Effector memory CD4-positive, alpha-beta T cell (primary cell): ENCODE results near the gene LIMS2.

Experiments
- DNase-seq, 3 donors: peaks; one replicate each; pipeline ENCODE4 v3.0.0-alpha.2; 2020
- H3K27ac ChIP-seq: 2 replicates; pipeline ENCODE4 v1.7.0; 2013; ENCODE audit warnings: mild to moderate bottlenecking, low read length, moderate library complexity; ENCODE audit not compliant: insufficient read depth, poor library complexity, severe bottlenecking
- H3K27me3 ChIP-seq: replicated peaks from 2 replicates; pipeline ENCODE4 v1.7.0; 2013; ENCODE audit warnings: mild to moderate bottlenecking, low read length; ENCODE audit not compliant: insufficient read depth, control insufficient read depth, poor library complexity, severe bottlenecking
- H3K36me3 ChIP-seq: 2 replicates; pipeline ENCODE4 v1.7.0; 2013; ENCODE audit warnings: mild to moderate bottlenecking, low read length, moderate library complexity; ENCODE audit not compliant: control insufficient read depth, insufficient read depth
- H3K4me1 ChIP-seq: 2 replicates; pipeline ENCODE4 v1.7.0; 2013; ENCODE audit warnings: low read length, mild to moderate bottlenecking; ENCODE audit not compliant: control insufficient read depth, insufficient read depth, poor library complexity, severe bottlenecking
- H3K4me3 ChIP-seq: 2 replicates; pipeline ENCODE4 v1.7.0; 2013; ENCODE audit warnings: low read length, low read depth, mild to moderate bottlenecking; ENCODE audit not compliant: insufficient read depth, poor library complexity, severe bottlenecking
- H3K9me3 ChIP-seq: 2 replicates; pipeline ENCODE4 v1.7.0; 2013; ENCODE audit warnings: mild to moderate bottlenecking, low read length, moderate library complexity; ENCODE audit not compliant: control insufficient read depth

LIMS2 gene

DNA sequence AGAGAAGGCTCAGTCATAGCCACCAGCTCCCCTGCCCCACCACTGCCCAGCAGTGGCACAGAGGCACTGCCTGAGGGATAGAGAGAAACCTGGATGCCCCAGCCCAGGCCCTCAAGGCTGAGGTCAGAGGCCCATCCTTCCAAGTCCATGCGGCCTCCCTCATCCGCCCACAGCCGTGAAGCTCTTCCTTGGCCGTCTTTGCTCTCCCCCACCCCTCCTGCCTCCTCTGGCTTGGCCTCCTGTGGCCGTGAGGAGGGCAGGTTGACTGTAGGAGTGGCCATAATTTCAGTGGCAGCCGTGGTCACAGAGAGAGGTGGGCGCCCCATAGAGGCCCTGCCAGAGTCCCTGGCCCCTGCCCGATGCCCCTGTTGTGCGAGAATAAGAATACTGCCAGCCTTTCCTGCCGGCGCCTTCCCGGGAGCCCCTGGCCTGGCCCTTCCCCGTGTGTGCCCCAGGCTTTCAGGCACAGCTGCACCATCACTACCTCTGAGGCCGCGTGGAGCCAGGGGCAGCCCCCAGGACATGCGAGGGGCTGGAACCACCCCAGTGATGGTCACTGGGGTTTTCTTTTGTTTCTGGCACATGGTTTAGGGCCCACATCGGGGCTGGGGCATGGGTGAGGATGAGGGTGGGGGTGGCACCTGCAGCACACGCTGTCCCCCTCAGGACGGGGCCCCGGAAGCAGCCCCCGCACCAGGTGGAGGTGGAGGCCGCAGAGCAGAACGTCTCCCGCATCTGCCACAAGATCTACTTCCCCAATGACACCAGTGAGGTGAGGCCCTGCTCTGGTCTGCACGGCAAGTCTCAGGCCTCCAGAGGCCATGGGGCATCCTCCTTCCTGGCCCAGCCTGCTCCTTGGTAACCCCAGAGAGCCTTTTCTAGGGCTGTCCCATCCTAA lies 42.5 kb downstream of the LIMS2 start:
- Histone ChIP-seq H3K27ac (no peak overlapping the region), H3K27me3 (no peaks in the 10 kb centered on the region), H3K9me3 (no peaks in the 10 kb centered on the region), H3K36me3 (no peaks in the 10 kb centered on the region), H3K4me1 (peaks cover 36% of the 10 kb centered on the region), H3K4me3 (no peak overlapping the region)
- DNase-seq = no peak

DNA sequence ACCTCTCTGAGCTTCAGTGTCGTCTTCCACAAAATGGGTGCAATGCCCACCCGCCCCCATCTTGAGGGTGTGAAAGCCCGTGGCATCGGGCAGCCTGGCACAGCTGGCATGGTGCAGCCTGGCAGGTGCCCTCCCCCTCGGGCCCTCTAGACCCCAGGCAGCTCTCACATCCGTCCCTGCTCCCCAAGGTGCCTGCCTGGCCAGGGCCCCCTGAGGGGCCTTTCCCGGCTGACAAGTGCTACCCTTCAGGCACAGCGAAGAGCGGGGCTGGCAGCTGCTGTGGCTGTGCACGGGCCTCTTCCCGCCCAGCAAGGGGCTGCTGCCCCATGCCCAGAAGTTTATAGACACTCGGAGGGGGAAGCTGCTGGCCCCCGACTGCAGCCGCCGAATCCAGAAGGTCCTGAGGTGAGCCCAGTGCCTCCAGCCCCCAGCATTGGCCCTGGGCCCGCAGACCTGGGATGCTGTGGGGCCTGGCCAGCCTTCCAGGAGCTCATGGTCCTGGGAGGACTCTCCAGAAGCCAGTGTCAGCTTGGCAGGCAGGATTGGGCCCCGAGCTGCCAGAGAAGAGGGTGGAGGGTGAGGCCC lies 43.2 kb downstream of the LIMS2 start:
- Histone ChIP-seq H3K9me3 (no peaks in the 10 kb centered on the region), H3K4me1 (peaks cover 28% of the 10 kb centered on the region), H3K36me3 (no peaks in the 10 kb centered on the region), H3K4me3 (no peak overlapping the region), H3K27me3 (no peaks in the 10 kb centered on the region), H3K27ac (no peak overlapping the region)
- DNase-seq = no peak

- H3K36me3 ChIP-seq = no peaks in the 10 kb centered on the region
- no peaks in the 10 kb centered on the region for H3K9me3 ChIP-seq
- no peak for DNase-seq
- H3K27me3 ChIP-seq = no peaks in the 10 kb centered on the region
- no peak overlapping the region for H3K4me3 ChIP-seq
- peaks cover 23% of the 10 kb centered on the region for H3K4me1 ChIP-seq
- no peak overlapping the region for H3K27ac ChIP-seq
Measured at GRCh38 chr2:127631541-127631996, 43.8 kb downstream of the LIMS2 start.

GRCh38 chr2:127630864-127631540 lies 44.3 kb downstream of the LIMS2 start:
- Histone ChIP-seq H3K9me3 (no peaks in the 10 kb centered on the region), H3K4me3 (no peak overlapping the region), H3K4me1 (peaks cover 18% of the 10 kb centered on the region), H3K27ac (no peak overlapping the region), H3K27me3 (no peaks in the 10 kb centered on the region), H3K36me3 (no peaks in the 10 kb centered on the region)
- DNase-seq = no peak

DNA sequence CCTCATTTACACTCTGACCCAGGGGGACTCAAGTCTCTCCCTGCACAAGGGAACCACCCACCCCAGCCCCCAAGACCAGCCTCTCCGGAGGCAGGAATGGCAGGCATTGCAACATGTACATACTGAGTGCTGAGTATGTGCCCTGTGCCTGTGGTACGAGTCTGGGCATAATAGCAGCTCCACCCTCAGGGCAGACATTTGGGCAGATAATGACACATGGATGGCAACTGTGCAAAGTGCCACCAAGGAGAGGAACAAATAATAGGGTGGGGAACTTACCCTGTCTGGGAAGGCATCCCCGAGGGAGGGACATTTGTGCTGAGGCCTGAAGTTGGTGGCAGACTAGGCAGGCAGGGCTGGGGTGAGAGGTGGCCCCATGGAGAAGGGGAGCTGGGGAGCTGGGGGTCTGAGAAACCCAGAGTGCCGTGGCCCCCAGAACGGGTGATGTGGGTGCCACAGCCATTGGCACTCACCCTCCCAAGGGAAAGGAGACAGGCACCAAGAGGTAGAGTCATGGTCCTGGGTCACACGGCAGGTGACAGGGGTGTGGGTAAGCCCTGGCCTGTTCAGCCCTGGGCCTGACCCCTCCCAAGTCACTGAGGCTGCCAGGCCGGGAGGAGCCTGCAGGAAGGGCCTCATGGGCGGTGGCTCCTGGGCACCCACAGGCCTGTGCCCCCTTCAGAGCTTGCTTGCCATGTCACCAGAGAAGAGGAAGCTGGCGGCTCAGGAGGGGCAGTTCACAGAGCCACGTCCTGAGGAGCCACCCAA lies 45.0 kb downstream of the LIMS2 start:
- no peak overlapping the region for H3K27ac ChIP-seq
- H3K27me3 ChIP-seq = no peaks in the 10 kb centered on the region
- peaks cover 11% of the 10 kb centered on the region for H3K4me1 ChIP-seq
- DNase-seq = no peak
- H3K4me3 ChIP-seq = no peak overlapping the region
- no peaks in the 10 kb centered on the region for H3K36me3 ChIP-seq
- no peaks in the 10 kb centered on the region for H3K9me3 ChIP-seq

DNA sequence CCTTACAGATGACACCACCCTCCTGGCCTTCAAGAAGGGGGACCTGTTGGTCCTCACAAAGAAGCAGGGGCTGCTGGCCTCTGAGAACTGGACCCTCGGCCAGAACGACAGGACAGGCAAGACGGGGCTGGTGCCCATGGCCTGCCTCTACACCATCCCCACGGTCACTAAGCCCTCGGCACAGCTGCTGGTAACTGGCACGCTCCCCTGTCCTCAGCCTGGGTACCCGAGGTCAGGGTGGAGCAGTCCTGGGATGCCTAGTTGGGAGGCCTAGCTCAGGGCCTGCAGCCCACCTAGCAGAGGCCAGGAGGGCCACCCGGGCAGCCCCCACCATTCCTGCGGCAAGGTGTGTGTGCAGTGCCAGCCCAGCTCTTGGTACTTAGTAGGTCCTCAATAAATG lies 45.7 kb downstream of the LIMS2 start:
- Histone ChIP-seq H3K27me3 (no peaks in the 10 kb centered on the region), H3K9me3 (no peaks in the 10 kb centered on the region), H3K27ac (no peak overlapping the region), H3K4me3 (no peak overlapping the region), H3K4me1 (peaks cover 8% of the 10 kb centered on the region), H3K36me3 (no peaks in the 10 kb centered on the region)
- no peak for DNase-seq

DNA sequence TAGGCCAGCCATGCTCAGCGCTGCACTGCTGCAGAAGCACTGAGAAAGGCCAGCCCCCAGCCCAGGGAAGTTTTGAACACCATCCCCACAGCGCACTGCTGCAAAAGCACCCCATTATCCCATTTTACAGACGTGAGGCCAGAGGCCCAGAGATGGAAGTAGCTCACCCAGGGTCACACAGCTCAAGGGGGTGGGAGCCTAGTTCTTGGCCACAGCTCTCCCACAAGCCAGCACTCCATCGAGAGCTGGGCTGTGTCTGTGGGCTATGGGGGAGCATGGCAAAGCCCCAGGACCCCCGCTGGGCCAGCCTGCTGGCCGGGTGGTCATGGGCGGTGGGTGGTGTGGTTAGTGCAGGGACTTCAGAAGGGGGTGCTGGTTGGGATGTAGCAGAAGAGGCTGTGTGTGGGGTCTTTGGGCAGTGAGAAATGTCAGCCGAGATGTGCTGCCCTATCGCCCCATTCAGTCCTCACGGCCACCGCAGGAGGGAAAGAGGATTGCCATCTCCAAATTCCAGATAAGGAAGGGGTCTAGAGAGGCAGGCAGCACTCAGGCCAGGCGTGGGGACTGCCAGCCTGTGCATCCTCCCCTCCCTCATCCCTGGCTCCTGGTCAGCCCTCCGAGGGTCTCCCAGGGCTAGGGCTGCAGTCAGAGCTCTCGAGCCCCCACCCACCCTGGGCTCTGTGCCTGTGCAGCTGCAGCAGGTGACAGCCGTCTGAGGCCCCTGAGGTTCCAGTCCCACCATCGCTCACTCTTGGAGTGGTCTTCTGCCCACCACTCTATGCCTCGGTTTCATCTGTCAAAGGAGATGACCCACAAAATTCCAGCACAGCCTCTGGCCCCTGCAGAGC lies 46.3 kb downstream of the LIMS2 start:
- no peaks in the 10 kb centered on the region for H3K9me3 ChIP-seq
- H3K27me3 ChIP-seq = no peaks in the 10 kb centered on the region
- no peaks in the 10 kb centered on the region for H3K36me3 ChIP-seq
- H3K27ac ChIP-seq = no peak overlapping the region
- H3K4me1 ChIP-seq = peaks cover 6% of the 10 kb centered on the region
- DNase-seq = no peak
- no peak overlapping the region for H3K4me3 ChIP-seq

DNA sequence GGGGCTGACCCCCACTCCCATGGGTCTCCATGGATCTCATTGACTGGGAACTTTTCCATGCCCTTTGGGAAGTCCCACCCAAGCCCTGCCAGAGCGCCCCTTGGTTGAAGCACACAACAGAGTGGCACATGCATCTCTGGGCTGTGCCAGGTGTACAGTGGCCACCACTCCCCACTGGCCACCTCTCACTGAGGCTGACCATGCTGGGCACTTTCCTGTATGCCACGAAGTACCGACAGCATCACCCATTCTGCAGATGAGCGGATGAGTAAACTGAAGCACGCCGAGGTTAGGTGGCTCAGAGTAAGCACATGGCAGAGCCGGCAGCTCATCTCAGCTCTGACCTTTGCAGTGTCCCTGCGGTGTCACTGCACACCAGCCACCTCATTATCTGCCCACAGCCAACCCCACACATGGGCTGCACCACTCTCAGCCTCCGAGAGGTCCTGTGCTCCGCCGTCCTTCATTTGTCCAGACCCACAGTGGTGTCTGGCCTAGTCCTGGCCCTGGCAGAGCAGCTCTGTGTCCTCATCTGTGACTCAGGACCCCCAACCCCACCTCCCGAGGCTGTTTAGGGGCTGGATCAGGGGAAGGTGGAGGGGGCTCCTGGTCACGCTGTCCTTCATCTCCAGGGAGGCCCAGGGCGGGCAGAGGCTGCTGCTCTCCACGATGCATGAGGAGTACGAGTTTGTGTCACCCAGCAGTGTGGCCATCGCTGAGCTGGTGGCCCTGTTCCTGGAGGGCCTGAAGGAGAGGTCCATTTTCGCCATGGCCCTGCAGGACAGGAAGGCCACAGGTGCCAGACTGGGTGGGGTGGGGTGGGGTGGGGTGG lies 47.4 kb downstream of the LIMS2 start:
- Histone ChIP-seq H3K4me1 (no peaks in the 10 kb centered on the region), H3K9me3 (no peaks in the 10 kb centered on the region), H3K4me3 (no peak overlapping the region), H3K36me3 (no peaks in the 10 kb centered on the region), H3K27me3 (no peaks in the 10 kb centered on the region), H3K27ac (no peak overlapping the region)
- DNase-seq = no peak
